Natural killer cell (primary cell): ENCODE results near the gene AGL. TPM values are rescaled to one million over a fixed set of nuclear protein-coding genes. Genes with fewer than 3 reads are reported as not detected.
"Not testable (repeated sequence)": the region's sequence is repeated elsewhere in the genome, so short reads cannot be mapped to it uniquely, and the experiment has no call there.

Experiments
- ATAC-seq, 3 donors: fragments of 150-1000 bp in 2 of 3; fragments of 200-7000 bp in 1 of 3; cut with Tn5 transposase; 1 replicate in 1 of 3; 2 replicates in 2 of 3; pipeline ENCODE4 v1.10.0; 2021; ENCODE audit warnings: mild to moderate bottlenecking in 2 of 3, moderate library complexity in 2 of 3
- DNase-seq, 2 donors: peaks; one replicate each; pipeline versions ENCODE4 v3.0.0 to v3.0.0-alpha.2; 2013 to 2021; ENCODE audit warnings: mixed read lengths in 1 of 2
- H3K27ac ChIP-seq: one replicate; pipeline ENCODE4 v1.5.1; 2013; ENCODE audit warnings: mild to moderate bottlenecking, low read length
- H3K27me3 ChIP-seq: one replicate; pipeline ENCODE4 v1.6.1; 2013; ENCODE audit warnings: low read length; ENCODE audit not compliant: control insufficient read depth, insufficient read depth
- H3K36me3 ChIP-seq: one replicate; pipeline ENCODE4 v1.6.1; 2013; ENCODE audit warnings: low read length; ENCODE audit not compliant: control insufficient read depth, insufficient read depth
- H3K4me1 ChIP-seq: one replicate; pipeline ENCODE4 v1.6.1; 2013; ENCODE audit warnings: low read length; ENCODE audit not compliant: control insufficient read depth, insufficient read depth
- H3K4me3 ChIP-seq: one replicate; pipeline ENCODE4 v1.5.1; 2013; ENCODE audit warnings: low read length
- H3K9me3 ChIP-seq: one replicate; pipeline ENCODE4 v1.6.1; 2013; ENCODE audit warnings: low read length; ENCODE audit not compliant: control insufficient read depth, insufficient read depth
- H3K27ac Mint-ChIP-seq, 2 donors: one replicate each; pipeline ENCODE4 v1.8.0; 2022; ENCODE audit warnings: mild to moderate bottlenecking in 2 of 2, mixed read lengths in 2 of 2, moderate library complexity in 1 of 2
- H3K27me3 Mint-ChIP-seq, 2 donors: one replicate each; pipeline ENCODE4 v1.8.0; 2022; ENCODE audit warnings: low read depth in 2 of 2, mixed read lengths in 2 of 2
- H3K36me3 Mint-ChIP-seq: one replicate; pipeline ENCODE4 v1.8.0; 2022; ENCODE audit warnings: mixed read lengths
- H3K4me1 Mint-ChIP-seq, 2 donors: one replicate each; pipeline ENCODE4 v1.8.0; 2022; ENCODE audit warnings: mixed read lengths in 2 of 2
- H3K4me3 Mint-ChIP-seq: one replicate; pipeline ENCODE4 v1.8.0; 2022; ENCODE audit warnings: mild to moderate bottlenecking, moderate library complexity, mixed read lengths
- H3K9me3 Mint-ChIP-seq, 2 donors: one replicate each; pipeline ENCODE4 v1.8.0; 2022; ENCODE audit warnings: mixed read lengths in 2 of 2
- CTCF ChIP-seq: fragments of 200-600 bp; IDR thresholded peaks from one replicate; pipeline ENCODE4 v1.8.0; 2022; ENCODE audit warnings: antibody characterized with exemption
- WGBS: methylation state at CpG from one replicate; pipeline ENCODE4 v1.1.7; 2013; ENCODE audit warnings: missing lambda C conversion rate; ENCODE audit not compliant: insufficient coverage; 5-methylcytosine and 5-hydroxymethylcytosine counted together
- intact Hi-C: fragments of 100-400 bp; cut with micrococcal nuclease; formaldehyde crosslinking; loops from one replicate; pipeline ENCODE4 v1.14.2; 2022
- total RNA-seq, 4 donors: library from RNA; stranded (reverse); fragments of 120-200 nt in 1 of 4; gene quantifications; one replicate each; pipeline versions ENCODE4 v1.2.3 to v1.2.4, GENCODE V29; 2013 to 2022

AGL gene
- total RNA-seq, 3 donors from 2014 or later (not counting 1 experiment from before 2014, with no cell fraction given) = 13.5 to 19.4 (median 15.3) TPM

DNA sequence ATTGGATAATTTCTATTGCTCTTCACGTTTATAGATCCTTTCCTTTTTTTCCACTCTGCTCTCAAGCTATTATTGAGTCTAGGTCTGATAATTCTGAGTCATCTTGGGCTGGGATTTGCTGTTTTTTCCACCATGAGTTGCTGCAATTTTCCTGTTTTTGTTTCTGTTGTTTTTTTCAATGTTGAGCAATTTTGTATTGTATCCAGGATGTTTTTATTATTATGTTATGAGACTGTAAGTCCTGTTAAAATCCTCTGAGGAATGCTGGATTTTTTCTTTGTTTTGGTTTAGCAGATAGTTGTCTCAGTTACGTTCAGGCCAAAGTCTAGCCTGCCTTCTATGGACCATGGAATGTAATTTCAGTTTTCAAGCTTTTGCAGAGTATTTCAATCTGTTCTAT lies 106.6 kb downstream of the AGL start:
- intact Hi-C loops = no loop called here
- no peak for ATAC-seq
- Histone ChIP-seq H3K27me3 (no peaks in the 10 kb centered on the region), H3K27ac (no peak overlapping the region), H3K36me3 (no peaks in the 10 kb centered on the region), H3K9me3 (no peaks in the 10 kb centered on the region), H3K4me1 (no peaks in the 10 kb centered on the region), H3K4me3 (no peak overlapping the region)
- H3K36me3 Mint-ChIP-seq = no peaks in the 10 kb centered on the region
- H3K4me1 Mint-ChIP-seq = no peaks in the 10 kb centered on the region
- no peaks in the 10 kb centered on the region for H3K9me3 Mint-ChIP-seq
- TF ChIP-seq CTCF = no peak
- 90% methylated on average over 1 of the region's 2 CpGs for WGBS
- H3K4me3 Mint-ChIP-seq = no peak overlapping the region
- no peak overlapping the region for H3K27ac Mint-ChIP-seq
- H3K27me3 Mint-ChIP-seq = peaks cover 0 to 5% of the 10 kb centered on the region in 2 donors
- DNase-seq = no peak

DNA sequence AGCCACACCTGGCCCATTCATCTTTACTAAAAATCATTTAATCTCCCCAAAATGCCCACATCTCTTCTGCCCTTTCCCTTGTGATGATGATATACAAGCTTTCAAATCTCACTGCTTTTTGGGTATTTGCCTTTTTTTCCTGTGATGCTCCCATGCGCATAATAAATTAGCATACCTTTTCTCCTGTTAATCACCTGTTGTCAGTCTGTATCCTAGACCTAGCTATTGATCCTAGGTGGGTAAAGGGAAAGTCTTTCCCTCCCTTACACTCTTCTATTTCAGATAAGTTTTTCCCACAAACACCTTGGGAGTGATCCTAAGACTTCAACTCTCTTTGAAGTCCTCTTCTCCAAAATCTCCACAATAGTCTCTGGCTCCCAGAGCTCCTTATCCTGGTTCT lies 107.7 kb downstream of the AGL start:
- H3K27ac ChIP-seq = no peak overlapping the region
- H3K27me3 ChIP-seq = no peaks in the 10 kb centered on the region
- H3K27me3 Mint-ChIP-seq = peaks cover 0 to 5% of the 10 kb centered on the region in 2 donors
- no peak for TF ChIP-seq CTCF
- H3K4me1 ChIP-seq = no peaks in the 10 kb centered on the region
- no peaks in the 10 kb centered on the region for H3K9me3 Mint-ChIP-seq
- ATAC-seq (no peak), DNase-seq (no peak)
- H3K27ac Mint-ChIP-seq = no peak overlapping the region
- H3K36me3 Mint-ChIP-seq = no peaks in the 10 kb centered on the region
- H3K4me1 Mint-ChIP-seq = no peaks in the 10 kb centered on the region
- intact Hi-C loops = no loop called here
- no peaks in the 10 kb centered on the region for H3K9me3 ChIP-seq
- H3K36me3 ChIP-seq = no peaks in the 10 kb centered on the region
- H3K4me3 ChIP-seq = no peak overlapping the region
- WGBS = 100% methylated on average over 1 of the region's 1 CpG
- no peak overlapping the region for H3K4me3 Mint-ChIP-seq

DNA sequence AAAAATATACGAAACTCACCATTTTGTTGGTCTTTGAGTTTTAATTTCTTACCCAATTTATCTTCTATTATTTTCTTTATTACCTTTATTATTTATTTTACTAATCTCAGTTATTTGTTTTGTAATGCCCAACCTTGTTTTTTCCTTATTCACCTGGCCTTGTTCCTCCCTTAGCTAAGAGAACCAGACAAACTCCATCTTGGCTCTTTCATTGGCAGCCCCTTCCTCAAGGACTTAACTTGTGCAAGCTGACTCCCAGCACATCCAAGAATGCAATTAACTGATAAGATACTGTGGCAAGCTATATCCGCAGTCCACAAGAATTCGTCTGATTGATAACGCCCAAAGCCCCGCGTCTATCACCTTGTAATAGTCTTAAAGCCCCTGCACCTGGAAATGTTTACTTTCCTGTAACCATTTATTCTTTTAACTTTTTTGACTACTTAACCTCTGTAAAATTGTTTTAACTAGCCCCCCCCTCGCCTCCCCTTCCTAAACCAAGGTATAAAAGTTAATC lies 109.1 kb downstream of the AGL start:
- not testable (repeated sequence) for H3K36me3 ChIP-seq

GRCh38 chr1:99960260-99960659 lies 110.1 kb downstream of the AGL start:
- intact Hi-C loops, DNase-seq, H3K36me3 ChIP-seq, H3K27ac Mint-ChIP-seq, H3K4me1 ChIP-seq, H3K4me3 Mint-ChIP-seq, H3K9me3 ChIP-seq, H3K36me3 Mint-ChIP-seq, H3K27me3 ChIP-seq, H3K4me3 ChIP-seq, ATAC-seq, H3K4me1 Mint-ChIP-seq, H3K27me3 Mint-ChIP-seq, H3K27ac ChIP-seq, H3K9me3 Mint-ChIP-seq: not testable (repeated sequence)
- no CpG with 5 or more reads among the region's 5 CpGs for WGBS

More for the DNA sequence above, 109.1 kb downstream of the AGL start:
- H3K4me1 Mint-ChIP-seq, H3K27me3 ChIP-seq, H3K4me3 ChIP-seq, H3K9me3 ChIP-seq, H3K36me3 Mint-ChIP-seq, intact Hi-C loops, H3K4me1 ChIP-seq, DNase-seq, ATAC-seq, H3K4me3 Mint-ChIP-seq, H3K27ac ChIP-seq, H3K27me3 Mint-ChIP-seq, H3K27ac Mint-ChIP-seq, H3K9me3 Mint-ChIP-seq: not testable (repeated sequence)
- 90% methylated on average over 6 of the region's 7 CpGs for WGBS
